IMR-90 (cell line): ENCODE results near the gene SPDYE1. TPM values are rescaled to one million over a fixed set of nuclear protein-coding genes. Genes with fewer than 3 reads are reported as not detected.

Source experiments
- microRNA-seq, 2 experiments: library from miRNA; stranded (forward) in 1 of 2; unstranded in 1 of 2; fragments of 10-50 nt in 1 of 2; fragments of <30 nt in 1 of 2; gene quantifications in 1 of 2; microRNA quantifications in 1 of 2; one replicate each; pipeline versions ENCODE3 to v1.1.0; 2013 to 2020; ENCODE audit not compliant: insufficient read depth in 1 of 2, insufficient read length in 1 of 2, unreplicated experiment in 1 of 2
- polyA plus RNA-seq, 3 experiments: library from polyadenylated mRNA; depleted of rRNA; stranded (reverse); fragments of >200 nt; gene quantifications; 2 replicates each; pipeline ENCODE4 v1.2.3, GENCODE V29; 2012; ENCODE audit warnings: low replicate concordance in 1 of 3
- total RNA-seq: library from RNA; depleted of rRNA; stranded (reverse); fragments of >200 nt; gene quantifications from 2 replicates; pipeline ENCODE4 v1.2.3, GENCODE V29; 2012; rRNA removed

The SPDYE1 gene
- total and polyA plus RNA-seq, 2 of the 4 experiments (the other 2 are of a cell fraction): not detected

Small RNA genes within 50 kb of the gene (microRNA-seq; reads per million reads assigned to microRNA genes)
- gene MIR6837 (ENCODE audit: unreplicated experiment): not detected

Other genes starting within 250 kb of the SPDYE1 start
- 32.3 and 35.8 TPM in 2 replicates for gene BLVRA, start 239.2 kb upstream of the SPDYE1 start, total RNA-seq
- gene BLVRA, start 239.2 kb upstream of the SPDYE1 start, polyA plus RNA-seq (2012; rRNA removed): 47.1 and 50.8 TPM in 2 replicates
- 151 and 169 TPM in 2 replicates for gene MRPS24, start 128.4 kb upstream of the SPDYE1 start, total RNA-seq
- gene MRPS24, start 128.4 kb upstream of the SPDYE1 start, polyA plus RNA-seq (2012; rRNA removed): 266 and 299 TPM in 2 replicates
- 24.4 and 25.5 TPM in 2 replicates for gene URGCP, start 91.3 kb upstream of the SPDYE1 start, total RNA-seq
- 19.9 and 22.0 TPM in 2 replicates for gene URGCP, start 91.3 kb upstream of the SPDYE1 start, polyA plus RNA-seq (2012; rRNA removed)
- 8.6 and 9.7 TPM in 2 replicates for gene UBE2D4, start 71.5 kb upstream of the SPDYE1 start, total RNA-seq
- gene UBE2D4, start 71.5 kb upstream of the SPDYE1 start, polyA plus RNA-seq (2012; rRNA removed): 9.7 and 10.5 TPM in 2 replicates
- gene DBNL, start 46.8 kb downstream of the SPDYE1 start, total RNA-seq: 166 and 179 TPM in 2 replicates
- gene DBNL, start 46.8 kb downstream of the SPDYE1 start, polyA plus RNA-seq (2012; rRNA removed): 137 and 157 TPM in 2 replicates
- not detected in 2 replicates for gene PGAM2, start 67.7 kb downstream of the SPDYE1 start, total RNA-seq
- 0.27 TPM in 1 of 2 replicates, not detected in the other for gene PGAM2, start 67.7 kb downstream of the SPDYE1 start, polyA plus RNA-seq (2012; rRNA removed)
- gene POLM, start 84.6 kb downstream of the SPDYE1 start, total RNA-seq: 3.0 and 3.1 TPM in 2 replicates
- gene POLM, start 84.6 kb downstream of the SPDYE1 start, polyA plus RNA-seq (2012; rRNA removed): 9.1 and 9.4 TPM in 2 replicates
- gene AEBP1, start 106.4 kb downstream of the SPDYE1 start, total RNA-seq: 1.1 and 1.4 TPM in 2 replicates
- 5.5 and 5.7 TPM in 2 replicates for gene AEBP1, start 106.4 kb downstream of the SPDYE1 start, polyA plus RNA-seq (2012; rRNA removed)
- 136 and 163 TPM in 2 replicates for gene POLD2, start 125.7 kb downstream of the SPDYE1 start, total RNA-seq
- gene POLD2, start 125.7 kb downstream of the SPDYE1 start, polyA plus RNA-seq (2012; rRNA removed): 142 and 165 TPM in 2 replicates
- not detected in 2 replicates for gene MYL7, start 143.4 kb downstream of the SPDYE1 start, total RNA-seq
- gene MYL7, start 143.4 kb downstream of the SPDYE1 start, polyA plus RNA-seq (2012; rRNA removed): 0.24 TPM in 1 of 2 replicates, not detected in the other
- gene GCK, start 191.5 kb downstream of the SPDYE1 start, total RNA-seq: 0.18 and 0.28 TPM in 2 replicates
- 0.07 and 0.14 TPM in 2 replicates for gene GCK, start 191.5 kb downstream of the SPDYE1 start, polyA plus RNA-seq (2012; rRNA removed)
- 98.6 and 120 TPM in 2 replicates for gene YKT6, start 203.1 kb downstream of the SPDYE1 start, total RNA-seq
- gene YKT6, start 203.1 kb downstream of the SPDYE1 start, polyA plus RNA-seq (2012; rRNA removed): 110 and 115 TPM in 2 replicates